Measurements from ENCODE around the gene TBL1X.

DNA sequence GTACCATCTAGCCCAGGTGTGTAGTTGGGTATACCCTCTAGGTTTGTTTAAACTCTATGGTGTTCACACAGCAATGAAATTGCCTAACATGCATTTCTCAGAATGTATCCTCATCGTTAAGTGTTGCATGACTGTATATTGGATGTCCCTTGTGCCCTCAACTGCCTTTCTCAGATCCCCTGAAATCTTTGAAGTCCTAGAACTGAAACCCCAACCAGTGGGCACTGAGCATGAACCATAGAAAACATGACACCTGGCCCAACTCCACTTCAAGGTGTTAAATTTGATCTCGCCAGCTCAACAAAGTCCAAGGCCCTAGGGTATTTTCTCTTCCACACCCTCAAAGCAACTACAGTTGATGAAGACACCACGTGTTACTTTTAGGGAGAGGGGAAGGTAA is 265.2 kb downstream of the TBL1X start:
- TF ChIP-seq, protein P1, sequence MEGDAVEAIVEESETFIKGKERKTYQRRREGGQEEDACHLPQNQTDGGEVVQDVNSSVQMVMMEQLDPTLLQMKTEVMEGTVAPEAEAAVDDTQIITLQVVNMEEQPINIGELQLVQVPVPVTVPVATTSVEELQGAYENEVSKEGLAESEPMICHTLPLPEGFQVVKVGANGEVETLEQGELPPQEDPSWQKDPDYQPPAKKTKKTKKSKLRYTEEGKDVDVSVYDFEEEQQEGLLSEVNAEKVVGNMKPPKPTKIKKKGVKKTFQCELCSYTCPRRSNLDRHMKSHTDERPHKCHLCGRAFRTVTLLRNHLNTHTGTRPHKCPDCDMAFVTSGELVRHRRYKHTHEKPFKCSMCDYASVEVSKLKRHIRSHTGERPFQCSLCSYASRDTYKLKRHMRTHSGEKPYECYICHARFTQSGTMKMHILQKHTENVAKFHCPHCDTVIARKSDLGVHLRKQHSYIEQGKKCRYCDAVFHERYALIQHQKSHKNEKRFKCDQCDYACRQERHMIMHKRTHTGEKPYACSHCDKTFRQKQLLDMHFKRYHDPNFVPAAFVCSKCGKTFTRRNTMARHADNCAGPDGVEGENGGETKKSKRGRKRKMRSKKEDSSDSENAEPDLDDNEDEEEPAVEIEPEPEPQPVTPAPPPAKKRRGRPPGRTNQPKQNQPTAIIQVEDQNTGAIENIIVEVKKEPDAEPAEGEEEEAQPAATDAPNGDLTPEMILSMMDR (conservative IDR thresholded peaks at IDR 0.05), result no peak
- no peak for TF ChIP-seq EZH2 (IDR thresholded peaks at IDR 0.05; ENCODE audit: low read depth)

All from PC-9 (cell line).